Umbilical cord (tissue), 2 donors: ENCODE data around the gene FAM193A. TPM values are rescaled to one million over a fixed set of nuclear protein-coding genes. Genes with fewer than 3 reads are reported as not detected.
A peak's percentile ranks its signal among the peaks of the same experiment; 100 is the strongest.
"Not testable (repeated sequence)": the region's sequence is repeated elsewhere in the genome, so short reads cannot be mapped to it uniquely, and the experiment has no call there.

ENCODE experiments used
- DNase-seq: peaks from one replicate; pipeline ENCODE4 v3.0.0-alpha.2; 2015; ENCODE audit warnings: low spot score
- total RNA-seq: library from RNA; depleted of rRNA; stranded (reverse); fragments of >200 nt; gene quantifications from one replicate; pipeline ENCODE4 v1.2.3, GENCODE V29; 2014; ENCODE audit warnings: low replicate concordance; ENCODE audit not compliant: insufficient read depth

FAM193A gene
- total RNA-seq, 1 donor from 2014 or later = 23.4 TPM

DNA sequence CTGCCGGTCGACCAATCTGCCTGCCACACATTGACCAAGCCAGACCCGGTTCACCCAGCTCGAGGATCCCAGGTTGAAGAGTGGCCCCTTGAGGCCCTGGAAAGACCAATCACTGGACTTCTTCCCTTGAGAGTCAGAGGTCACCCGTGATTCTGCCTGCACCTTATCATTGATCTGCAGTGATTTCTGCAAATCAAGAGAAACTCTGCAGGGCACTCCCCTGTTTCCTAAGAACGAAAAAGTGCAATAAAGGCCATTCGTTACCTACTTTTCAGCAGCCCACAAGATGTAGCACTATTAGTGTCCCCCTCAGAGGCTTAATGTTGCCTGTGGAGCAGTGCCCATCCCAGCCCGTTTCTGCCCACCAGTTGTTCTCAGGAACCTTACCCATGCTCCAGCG, 22.3 kb upstream of the FAM193A start:
- not testable (repeated sequence) for DNase-seq

DNA sequence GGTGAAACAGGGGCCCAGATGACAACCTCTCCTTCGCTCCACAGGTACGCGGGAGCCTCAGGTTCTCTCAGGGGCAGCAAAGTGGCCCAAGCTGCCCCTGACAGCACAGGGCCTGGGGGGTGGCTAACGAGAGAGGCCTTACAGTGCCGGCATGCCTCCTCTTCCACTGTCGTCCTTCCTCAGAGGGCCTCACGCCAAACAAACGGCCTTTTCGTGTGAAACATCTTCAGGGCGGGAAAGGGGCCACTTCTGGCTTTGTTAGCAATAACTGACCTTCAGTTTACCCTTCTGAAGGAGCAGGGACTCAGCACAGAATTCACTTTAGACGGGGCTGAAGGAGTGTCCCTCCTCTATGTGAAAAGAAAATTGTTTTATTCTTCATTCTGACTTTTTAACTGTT, 21.5 kb upstream of the FAM193A start:
- DNase-seq = not testable (repeated sequence)

DNA sequence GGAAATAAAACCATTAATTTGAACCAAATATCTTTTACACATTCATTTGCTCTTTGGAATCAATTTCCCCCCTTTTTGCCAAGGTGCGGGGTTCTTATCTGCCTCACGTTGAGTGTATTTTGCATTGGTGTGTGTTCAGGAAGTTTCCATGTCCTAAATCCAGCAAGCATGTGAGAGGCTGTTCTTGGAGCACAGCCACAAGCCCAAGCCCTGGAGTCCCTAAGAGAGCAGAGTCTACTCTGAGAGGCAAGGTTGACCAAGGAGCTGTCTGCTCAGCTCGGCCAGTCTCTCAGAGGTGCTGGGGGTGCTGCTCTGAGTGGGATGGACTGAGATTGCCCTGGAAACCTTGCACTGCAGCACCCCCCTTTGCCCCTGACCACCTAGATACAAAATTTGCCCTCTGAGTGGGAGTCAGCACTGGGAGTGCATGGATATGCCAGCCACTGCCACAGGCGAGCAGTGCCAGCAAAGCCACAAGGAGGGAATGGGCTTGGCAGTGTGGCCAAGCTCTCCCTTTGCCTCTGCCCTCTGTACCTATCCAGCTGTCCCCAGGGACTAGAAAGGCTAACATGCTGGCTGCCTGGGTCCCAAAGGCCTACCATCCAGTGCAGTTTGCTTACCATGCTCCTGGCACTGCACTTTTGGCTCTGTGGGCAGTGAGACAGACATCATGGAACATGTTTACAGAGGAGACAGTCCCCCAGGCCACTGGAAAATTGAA, 20.5 kb upstream of the FAM193A start:
- DNase-seq = no peak

DNA sequence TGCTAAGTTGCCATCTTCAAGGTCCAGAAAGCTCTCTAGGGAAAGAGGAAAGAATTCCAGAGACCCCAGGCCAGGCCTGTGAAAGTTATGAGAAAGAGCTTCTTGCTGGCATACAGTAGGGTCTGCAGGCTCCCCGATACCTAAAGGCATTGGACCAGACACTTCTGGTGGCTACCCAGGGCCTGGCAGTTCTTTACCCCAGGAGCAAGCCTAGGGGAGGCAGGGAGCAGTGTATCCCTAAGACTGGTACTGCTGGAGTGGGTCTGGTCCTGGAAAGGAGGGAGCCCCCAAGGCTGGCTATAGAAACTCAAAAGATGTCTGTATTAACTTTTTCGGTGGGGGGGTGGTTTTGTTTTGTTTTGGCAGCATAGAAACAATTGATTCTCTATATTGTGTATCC, 19.8 kb upstream of the FAM193A start:
- no peak for DNase-seq

DNA sequence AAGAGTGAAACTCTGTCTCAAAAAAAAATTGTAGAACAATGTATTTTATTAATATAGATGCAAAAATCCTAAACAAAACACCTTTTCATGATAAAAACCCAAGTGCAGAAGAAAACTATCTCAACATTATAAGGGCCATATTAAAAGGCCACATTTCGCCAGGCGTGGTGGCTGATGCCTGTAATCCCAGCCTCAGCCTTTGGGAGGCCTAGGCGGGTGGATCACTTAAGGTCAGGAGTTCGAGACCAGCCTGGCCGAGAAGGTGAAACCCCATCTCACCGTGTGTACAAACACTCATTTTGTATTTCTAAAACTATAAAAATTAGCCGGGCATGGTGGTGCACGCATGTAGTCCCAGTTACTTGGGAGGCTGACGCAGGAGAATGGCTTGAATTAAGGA, 9.9 kb upstream of the FAM193A start:
- no peak for DNase-seq

DNA sequence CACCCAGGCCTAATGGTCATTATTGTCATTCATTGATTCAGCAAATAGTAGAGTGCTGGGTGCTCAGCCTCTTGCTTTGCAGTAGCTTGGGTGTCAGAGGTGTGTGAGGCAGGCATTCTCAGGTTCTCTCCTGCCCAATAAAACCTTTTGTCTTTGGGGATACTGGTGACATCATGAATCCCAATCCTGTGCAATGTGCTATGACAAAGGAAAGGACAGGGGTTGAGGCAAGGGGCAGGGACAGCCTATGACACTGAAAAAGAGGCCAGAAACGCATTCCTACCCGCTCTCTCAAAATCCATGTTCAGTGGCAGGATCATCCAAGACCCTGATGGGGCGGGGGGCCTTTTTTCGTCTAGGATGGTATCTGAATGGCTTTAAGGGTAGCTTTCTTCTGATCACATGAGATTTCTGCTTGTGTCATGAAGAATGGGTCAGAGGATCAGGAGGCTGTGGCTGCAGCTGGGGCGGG, 1.5 kb upstream of the FAM193A start:
- no peak for DNase-seq

DNA sequence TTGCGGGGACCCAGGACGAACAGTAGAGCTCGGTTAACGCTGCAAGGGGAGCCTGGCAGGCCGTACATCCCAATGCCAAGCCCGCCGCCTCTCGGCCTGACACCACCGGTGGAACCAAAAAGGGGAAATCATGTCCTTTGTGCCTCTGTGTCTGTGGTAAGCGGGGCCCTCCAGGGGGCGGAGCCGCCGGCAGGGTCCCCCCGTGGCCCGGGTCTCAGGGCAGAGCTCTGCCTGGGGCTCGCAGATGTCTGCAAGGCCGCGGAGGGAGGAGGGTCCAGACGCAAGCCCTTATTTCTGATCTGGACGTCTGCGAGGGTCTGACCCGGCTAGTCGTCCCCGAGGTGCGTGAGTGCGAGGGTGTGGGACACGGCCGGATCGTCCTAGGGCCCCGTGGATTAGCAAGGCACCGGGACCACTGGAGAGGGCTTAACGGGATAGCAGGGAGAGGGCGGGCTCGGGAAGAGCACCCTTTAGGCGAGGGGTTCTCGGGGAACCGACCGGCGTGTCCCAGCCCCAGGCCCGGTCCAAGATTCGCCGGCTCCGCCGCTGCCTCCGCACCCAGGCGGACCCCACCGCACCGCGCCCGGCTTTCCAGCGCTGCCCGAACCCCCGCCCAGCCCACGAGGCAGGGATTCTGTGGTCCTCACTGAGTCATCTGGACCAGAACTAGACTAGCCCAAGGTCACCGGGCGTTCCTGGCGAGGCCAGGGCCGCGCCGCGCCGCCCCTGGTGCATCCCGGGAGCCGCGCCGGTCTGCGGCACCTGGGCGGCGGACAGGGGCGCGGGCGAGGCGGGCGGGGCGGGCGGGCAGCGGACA, 863 bp upstream of the FAM193A start:
- DNase-seq = peak; percentile 57

DNA sequence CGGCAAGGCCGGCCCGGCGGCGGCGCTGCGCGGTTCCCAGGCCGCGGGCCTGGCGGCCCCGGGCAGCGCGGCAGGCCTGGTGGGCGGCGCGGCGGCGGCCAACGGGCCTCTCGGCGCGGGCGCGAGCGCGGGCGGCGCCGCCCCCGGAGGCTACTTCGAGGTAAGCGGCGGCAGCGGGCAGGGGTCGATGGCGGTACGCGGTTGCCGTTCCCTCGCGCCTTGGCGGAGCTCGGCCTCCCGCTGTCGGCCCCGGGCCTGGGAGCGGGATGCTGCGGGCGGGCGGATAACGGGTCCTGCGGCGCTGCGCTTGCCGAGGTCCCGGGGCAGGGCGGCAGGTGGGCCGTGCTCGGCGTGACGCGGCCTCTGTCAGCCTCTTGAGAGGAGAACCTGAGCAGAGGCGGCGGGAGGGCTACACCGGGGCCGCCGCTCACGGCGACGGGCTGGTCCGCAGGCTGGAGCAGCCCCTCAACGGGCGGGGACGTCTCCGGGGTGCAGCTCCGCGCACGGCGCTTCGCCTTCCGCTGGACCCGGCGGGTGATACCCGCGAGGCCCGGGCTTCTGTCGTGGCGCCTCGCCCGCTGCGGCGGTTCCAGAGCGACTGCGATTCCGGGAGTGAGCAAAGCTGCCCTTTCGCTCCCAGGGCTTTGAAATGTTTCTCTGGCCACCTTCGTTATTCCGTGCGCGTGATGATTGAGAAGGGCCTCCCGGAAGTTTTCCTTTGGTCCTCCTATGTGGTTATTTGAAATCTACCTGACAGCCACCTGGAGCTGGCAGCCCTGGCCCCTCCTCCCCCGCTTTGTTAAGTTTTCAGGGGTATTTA, 774 bp downstream of the FAM193A start:
- peak; percentile 34 for DNase-seq

DNA sequence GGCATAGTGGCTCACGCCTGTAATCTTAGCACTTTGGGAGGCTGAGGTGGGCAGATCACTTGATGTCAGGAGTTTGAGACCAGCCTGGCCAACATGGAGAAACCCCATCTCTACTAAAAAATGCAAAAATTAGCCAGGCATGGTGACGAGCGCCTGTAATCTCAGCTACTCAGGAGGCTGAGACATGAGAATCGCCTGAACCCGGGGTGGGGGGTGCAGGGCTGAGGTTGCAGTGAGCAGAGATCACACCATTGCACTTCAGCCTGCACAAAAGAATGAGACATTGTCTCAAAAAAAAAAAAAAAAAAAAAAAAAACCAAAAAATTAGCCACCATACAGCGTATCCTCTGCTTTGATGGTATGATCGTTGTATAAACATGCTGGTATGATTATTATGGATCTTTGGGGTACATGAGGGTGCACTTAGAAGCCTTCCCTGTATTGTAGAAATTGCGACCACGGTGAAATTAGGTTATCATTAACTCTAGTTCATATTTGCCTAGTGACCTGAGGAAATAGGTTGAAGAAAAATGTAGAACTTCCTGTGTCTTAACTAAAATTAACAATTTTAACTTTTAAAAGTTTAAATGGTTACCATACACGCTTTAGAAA, 7.2 kb downstream of the FAM193A start:
- not testable (repeated sequence) for DNase-seq

DNA sequence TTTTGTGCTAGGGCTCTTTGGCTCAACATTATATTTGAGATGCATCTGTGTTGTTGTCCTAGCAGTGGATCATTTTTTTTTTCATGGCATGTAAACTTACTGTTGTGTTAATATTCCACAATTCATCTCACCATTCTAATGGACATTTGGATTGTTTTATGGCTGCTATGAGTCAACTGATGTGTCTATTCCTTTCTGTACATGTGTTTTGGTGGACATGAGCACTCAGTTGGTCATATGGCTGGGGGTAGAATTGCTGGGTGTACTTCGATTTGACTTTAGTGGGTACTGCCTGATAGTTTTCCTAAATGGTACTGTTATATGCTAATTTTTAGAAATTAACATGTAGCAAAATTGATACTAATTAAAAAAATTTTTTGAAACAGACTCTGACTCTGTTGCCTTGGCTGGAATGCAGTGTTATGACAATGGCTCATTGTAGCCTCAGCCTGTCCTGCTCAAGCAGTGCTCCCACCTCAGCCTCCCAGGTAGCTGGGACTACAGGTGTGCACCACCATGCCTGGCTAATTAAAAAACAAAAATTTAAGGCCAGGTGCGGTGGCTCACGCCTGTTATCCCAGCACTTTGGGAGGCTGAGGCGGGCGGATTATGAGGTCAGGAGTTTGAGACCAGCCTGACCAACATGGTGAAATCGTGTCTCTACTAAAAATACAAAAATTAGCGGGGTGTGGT, 9.0 kb downstream of the FAM193A start:
- DNase-seq = no peak

DNA sequence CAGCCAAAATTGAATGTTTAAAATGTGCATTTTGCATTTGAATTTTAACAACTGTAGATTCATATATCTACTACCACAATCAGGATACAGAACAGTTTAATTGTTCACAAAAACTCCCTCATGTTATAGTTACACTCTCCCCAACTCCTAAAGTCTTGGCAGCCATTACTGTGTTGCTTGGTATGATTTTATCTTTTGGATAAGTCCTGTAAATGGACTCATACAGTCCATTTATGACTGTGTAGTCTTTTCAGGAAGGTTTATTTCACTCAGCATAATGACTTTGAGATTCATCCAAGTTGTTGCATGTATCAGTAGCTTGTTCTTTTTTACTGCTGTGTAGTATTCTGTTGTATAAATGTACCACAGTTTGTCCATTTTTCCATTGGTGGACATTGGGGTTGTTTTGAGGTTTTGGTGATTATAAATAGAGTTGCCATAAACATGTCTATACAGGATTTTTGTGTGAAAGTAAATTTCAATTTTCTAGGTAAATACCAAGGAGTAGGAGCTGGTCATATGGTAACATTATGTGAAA, 9.9 kb downstream of the FAM193A start:
- no peak for DNase-seq

DNA sequence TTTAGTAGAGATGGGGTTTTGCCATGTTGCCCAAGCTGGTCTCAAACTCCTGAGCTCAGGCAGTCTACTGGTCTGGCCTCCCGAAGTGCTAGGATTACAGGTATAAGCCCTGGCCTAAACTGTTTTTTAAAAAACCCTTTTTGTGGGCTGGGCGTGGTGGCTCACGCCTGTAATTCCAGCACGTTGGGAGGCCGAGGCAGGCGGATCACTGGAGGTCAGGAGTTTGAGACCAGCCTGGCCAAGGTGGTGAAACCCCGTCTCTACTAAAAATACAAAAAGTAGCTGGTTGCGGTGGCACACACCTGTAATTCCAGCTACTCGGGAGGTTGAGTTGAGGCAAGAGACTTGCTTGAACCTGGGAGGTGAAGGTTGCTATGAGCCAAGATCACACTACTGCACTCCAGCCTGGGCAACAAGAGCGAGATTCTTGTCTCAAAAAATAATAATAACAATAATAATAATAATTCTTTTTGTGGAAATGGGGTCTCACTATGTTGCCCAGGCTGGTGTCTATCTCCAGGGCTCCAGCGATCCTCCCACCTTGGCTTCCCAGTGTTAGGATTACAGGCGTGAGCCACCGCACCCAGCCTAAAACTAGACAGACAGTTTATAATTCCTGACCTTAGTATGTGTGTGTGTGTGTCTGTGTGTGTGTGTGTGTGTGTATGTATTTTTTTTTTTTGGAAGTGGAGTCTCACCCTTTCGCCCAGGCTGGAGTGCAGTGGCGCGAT, 10.7 kb downstream of the FAM193A start:
- DNase-seq = not testable (repeated sequence)

DNA sequence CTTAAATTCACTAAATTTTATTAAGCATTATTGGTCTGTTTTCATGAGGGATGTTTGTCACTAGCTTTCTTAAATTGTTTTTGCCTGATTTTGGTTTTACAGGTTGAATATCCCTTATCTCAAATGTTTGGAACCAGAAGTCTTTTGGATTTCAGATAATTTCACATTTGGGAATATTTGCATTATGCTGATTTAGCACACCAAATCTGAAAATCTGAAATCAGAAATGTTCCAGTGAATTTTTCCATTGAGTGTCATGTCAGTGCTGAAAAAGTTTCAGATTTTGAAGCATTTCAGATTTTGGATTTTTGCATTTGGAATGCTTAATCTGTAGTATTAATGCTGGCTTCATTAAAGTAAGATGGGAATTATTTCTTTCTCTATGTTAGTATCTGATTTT, 14.7 kb downstream of the FAM193A start:
- DNase-seq = no peak

DNA sequence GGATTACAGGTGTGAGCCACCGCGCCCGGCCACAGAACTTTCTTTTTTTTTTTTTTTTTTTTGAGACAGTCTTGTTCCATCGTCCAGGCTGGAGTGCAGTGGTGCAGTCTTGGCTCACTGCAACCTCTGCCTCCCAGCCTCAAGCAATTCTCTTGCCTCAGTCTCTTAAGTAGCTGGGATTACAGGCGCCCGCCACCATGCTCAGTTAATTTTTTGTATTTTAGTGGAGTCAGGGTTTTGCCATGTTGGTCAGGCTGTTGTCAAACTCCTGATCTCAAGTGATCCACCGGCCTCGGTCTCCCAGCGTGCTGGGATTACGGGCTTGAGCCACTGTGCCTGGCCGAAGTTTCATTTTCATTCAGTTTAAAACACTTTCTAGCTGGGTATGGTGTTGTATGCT, 16.4 kb downstream of the FAM193A start:
- DNase-seq = no peak

DNA sequence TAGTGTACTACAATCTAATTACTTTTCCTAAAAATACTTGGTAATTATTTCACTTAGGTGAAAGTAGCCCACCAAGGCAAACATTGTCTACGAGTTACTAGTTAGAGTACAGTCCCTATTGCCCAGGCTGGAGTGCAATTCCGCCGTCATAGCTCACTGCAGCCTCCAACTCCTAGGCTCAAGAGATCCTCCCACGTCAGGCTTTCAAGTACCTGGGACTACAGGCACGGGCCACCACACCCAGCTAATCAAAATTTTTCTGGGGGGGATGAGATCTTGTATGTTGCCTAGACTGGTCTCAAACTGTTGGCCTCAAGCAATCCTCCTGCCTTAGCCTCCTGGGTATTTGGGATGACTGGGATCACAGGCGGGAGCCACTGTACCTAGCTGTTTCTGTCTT, 21.9 kb downstream of the FAM193A start:
- no peak for DNase-seq

DNA sequence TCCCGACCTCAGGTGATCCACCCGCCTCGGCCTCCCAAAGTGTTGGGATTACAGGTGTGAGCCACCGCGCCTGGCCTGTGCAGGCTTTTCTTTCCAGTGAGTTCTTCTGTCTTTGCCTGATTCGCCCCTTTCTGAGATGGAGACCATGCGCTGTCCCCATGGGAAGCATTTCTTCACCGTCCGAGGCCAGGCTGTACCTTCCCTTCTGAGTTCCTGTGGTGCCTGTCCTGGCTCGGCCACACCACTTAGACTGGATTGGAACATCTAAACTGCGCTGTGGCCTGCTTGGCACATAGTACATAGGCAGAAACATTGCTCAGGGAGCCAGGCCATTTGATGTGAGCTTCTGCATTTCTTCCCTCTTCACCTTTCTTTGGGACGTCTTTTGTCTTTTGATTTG, 23.7 kb downstream of the FAM193A start:
- no peak for DNase-seq

DNA sequence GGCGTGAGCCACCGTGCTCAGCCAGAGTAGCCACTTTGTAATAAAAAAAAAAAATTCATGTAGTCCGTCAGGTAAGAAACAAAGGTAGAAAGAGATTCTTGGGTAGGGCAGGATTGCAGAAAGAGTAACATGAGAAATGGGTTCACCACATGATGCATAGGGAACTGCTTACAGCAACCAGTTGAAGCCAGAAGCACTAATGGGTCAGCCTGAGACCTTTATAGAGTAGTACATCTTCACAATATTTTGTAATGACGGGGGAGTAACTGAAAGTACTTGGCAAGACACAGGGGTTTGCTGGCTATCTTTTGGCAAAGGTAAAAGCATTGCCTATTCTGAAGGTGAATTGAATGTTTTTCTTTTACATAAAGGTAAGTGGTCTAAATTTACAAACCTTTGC, 29.1 kb downstream of the FAM193A start:
- no peak for DNase-seq

DNA sequence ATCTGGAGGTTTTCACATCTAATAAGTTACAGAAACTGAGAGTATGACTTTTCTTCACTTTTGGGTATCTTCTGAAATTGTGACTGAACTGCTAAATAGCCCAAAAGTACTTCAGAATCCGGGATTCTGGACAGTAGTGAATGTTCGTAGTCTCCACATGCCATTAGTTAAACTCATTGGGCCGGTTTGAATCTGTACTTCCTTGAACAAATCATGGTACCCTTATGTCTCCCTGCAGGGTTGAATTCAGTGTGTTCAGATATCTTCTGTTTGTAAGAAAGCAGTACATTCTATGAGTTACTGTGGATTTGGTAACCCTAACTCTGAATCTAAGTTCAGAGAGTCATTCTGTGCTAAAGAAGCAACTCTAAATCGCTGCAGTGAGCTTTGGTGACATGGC, 33.6 kb downstream of the FAM193A start:
- no peak for DNase-seq

DNA sequence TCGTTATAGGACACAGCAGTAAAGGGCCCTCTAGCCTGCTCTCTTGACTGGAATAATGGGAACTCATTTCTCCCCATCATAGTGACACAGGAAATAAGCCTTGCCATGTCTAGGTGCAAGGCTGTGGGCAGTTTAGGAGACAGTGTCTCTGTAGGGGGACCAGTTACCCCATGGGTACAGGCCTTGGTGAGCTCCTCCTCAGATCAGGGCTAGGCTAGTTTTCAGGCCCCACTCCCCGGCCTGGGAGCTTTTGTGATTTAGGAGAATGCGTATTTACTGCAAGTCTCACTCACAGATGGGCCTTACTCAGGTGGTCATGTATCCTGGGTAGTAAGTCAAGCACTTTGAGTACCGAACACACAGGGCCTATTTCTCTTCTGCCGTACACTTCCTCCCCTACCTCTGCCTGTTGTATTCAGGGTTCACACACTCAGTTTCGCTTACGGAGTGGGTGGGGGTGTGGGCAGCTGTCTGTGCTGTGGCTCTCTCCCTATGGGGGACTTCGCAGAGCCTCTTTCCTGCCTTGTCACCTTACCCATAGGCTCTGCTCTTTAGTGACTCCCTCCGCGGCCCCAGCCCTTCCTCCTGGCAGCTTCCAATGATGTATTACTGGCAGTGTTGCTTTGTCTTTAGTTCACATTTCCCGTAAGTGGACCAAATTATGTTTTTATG, 34.2 kb downstream of the FAM193A start:
- DNase-seq = no peak

DNA sequence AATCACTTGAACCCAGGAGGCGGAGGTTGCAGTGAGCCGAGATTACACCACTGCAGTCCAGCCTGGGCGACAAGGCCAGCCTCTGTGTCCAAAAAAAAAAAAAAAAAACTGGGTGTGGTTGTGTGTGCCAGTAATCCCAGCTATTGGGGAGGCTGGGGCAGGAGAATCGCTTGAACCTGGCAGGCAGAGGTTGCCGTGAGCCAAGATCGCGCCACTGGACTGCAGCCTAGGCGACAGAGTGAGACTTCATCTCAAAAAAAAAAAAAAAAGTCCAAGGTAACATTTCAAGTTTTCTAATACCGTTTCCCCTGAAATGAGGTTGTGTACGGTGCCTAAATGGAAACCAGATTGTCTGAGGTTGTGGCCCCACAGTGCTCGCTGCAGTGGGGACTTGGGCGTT, 35.6 kb downstream of the FAM193A start:
- DNase-seq = no peak
